Measurements from ENCODE around the gene ICAM3. TPM values are rescaled to one million over a fixed set of nuclear protein-coding genes. Genes with fewer than 3 reads are reported as not detected.

Gene ICAM3
- total and polyA plus RNA-seq, 2 experiments from 2014 or later, result 5.2 to 16.8 TPM

GRCh38 chr19:10321874-10322835 lies 17.3 kb downstream of the ICAM3 start:
- no peak overlapping the region for H3K4me2 ChIP-seq
- no peak for TF ChIP-seq CTCF (IDR thresholded peaks at IDR 0.05; ENCODE audit: poor library complexity)
- no peak for TF ChIP-seq EZH2phosphoT487 (IDR thresholded peaks at IDR 0.05; ENCODE audit: low read depth, severe bottlenecking, unreplicated experiment)
- no peak for TF ChIP-seq EZH2 (IDR thresholded peaks at IDR 0.05; ENCODE audit: borderline replicate concordance)
- no peaks in the 10 kb centered on the region for H3K9me2 ChIP-seq (replicated peaks; ENCODE audit: insufficient read depth)
- H3K27me3 ChIP-seq, result no peaks in the 10 kb centered on the region
- no peaks in the 10 kb centered on the region for H3K36me3 ChIP-seq (replicated peaks; ENCODE audit: insufficient read depth, low read depth)
- no peak overlapping the region for H3K27ac ChIP-seq
- H3K79me2 ChIP-seq, result no peaks in the 10 kb centered on the region
- H4K20me1 ChIP-seq (ENCODE audit: insufficient read depth, poor library complexity, severe bottlenecking), result no peaks in the 10 kb centered on the region
- no peak overlapping the region for H2AFZ ChIP-seq
- no peak overlapping the region for H3K4me3 ChIP-seq
- 94% methylated on average over 16 of the region's 19 CpGs for WGBS (ENCODE audit: low lambda C conversion rate, missing lambda C conversion rate)
- no peak for DNase-seq (ENCODE audit: low spot score)
- H3K4me1 ChIP-seq (ENCODE audit: insufficient read depth), result no peaks in the 10 kb centered on the region
- H3K9me3 ChIP-seq (ENCODE audit: low read depth), result no peaks in the 10 kb centered on the region

- no peak overlapping the region for H3K4me2 ChIP-seq
- no peaks in the 10 kb centered on the region for H3K79me2 ChIP-seq
- H2AFZ ChIP-seq, result no peak overlapping the region
- H3K4me3 ChIP-seq, result no peak overlapping the region
- H3K27ac ChIP-seq, result no peak overlapping the region
- H4K20me1 ChIP-seq (ENCODE audit: insufficient read depth, poor library complexity, severe bottlenecking), result no peaks in the 10 kb centered on the region
- no peaks in the 10 kb centered on the region for H3K9me2 ChIP-seq (replicated peaks; ENCODE audit: insufficient read depth)
- no peaks in the 10 kb centered on the region for H3K36me3 ChIP-seq (replicated peaks; ENCODE audit: insufficient read depth, low read depth)
- over 99% methylated on average over 11 of the region's 11 CpGs for WGBS (ENCODE audit: low lambda C conversion rate, missing lambda C conversion rate)
- TF ChIP-seq CTCF (IDR thresholded peaks at IDR 0.05; ENCODE audit: poor library complexity) (no peak), EZH2 (IDR thresholded peaks at IDR 0.05; ENCODE audit: borderline replicate concordance) (no peak), EZH2phosphoT487 (IDR thresholded peaks at IDR 0.05; ENCODE audit: low read depth, severe bottlenecking, unreplicated experiment) (no peak)
- H3K4me1 ChIP-seq (ENCODE audit: insufficient read depth), result no peaks in the 10 kb centered on the region
- no peaks in the 10 kb centered on the region for H3K9me3 ChIP-seq (ENCODE audit: low read depth)
- no peak for DNase-seq (ENCODE audit: low spot score)
- H3K27me3 ChIP-seq, result no peaks in the 10 kb centered on the region
Measured at GRCh38 chr19:10321417-10321797, 18.0 kb downstream of the ICAM3 start.

DNA sequence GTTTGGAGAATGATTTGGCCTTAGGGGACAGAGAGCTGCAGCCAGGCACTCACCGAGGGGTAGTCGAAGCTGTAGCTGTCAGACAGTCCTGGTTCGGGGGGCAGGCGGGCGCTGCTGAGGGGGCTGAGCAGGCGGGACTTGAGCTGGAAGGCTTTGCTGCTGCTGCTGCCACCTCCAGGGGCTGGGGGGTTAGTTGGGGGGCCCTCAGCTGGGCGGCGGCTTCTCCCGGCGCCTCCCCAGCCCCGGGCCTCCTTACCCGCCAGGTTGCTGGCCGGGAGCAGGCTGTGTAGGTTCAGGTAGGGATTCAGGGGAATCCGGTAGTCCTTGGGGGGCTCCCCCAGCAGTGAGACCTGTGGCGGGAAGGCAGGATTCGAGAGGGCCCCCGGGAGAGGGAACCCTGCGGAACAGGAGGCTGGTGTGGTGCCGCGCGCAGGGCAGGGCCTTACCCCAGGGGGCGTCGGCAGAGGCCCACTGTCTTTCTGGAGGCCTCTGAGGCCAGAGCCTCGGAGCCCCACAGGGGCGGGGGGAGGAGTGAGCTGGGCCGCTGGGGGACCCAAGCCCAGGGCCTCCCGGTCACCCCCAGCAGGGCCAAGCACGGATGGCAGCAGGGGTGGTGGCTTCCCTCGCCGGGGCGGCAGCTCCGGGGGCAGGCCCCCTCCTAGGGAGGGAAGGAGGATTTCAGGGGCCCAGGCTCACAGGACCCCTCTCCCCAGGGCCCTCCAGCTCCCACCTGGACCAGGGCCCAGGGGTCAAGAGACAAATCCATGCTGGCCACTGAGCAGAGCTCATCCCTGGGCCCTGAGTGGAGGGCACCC lies 18.6 kb downstream of the ICAM3 start:
- no peaks in the 10 kb centered on the region for H3K36me3 ChIP-seq (replicated peaks; ENCODE audit: insufficient read depth, low read depth)
- no peak overlapping the region for H3K4me3 ChIP-seq
- no peaks in the 10 kb centered on the region for H3K9me2 ChIP-seq (replicated peaks; ENCODE audit: insufficient read depth)
- no peak overlapping the region for H2AFZ ChIP-seq
- H3K79me2 ChIP-seq, result no peaks in the 10 kb centered on the region
- H3K4me2 ChIP-seq, result no peak overlapping the region
- WGBS (ENCODE audit: low lambda C conversion rate, missing lambda C conversion rate), result 93% methylated on average over 15 of the region's 32 CpGs
- H3K9me3 ChIP-seq (ENCODE audit: low read depth), result no peaks in the 10 kb centered on the region
- H3K27me3 ChIP-seq, result no peaks in the 10 kb centered on the region
- no peaks in the 10 kb centered on the region for H4K20me1 ChIP-seq (ENCODE audit: insufficient read depth, poor library complexity, severe bottlenecking)
- H3K4me1 ChIP-seq (ENCODE audit: insufficient read depth), result peaks cover 5% of the 10 kb centered on the region
- H3K27ac ChIP-seq, result no peak overlapping the region
- TF ChIP-seq EZH2 (IDR thresholded peaks at IDR 0.05; ENCODE audit: borderline replicate concordance) (no peak), CTCF (IDR thresholded peaks at IDR 0.05; ENCODE audit: poor library complexity) (no peak), EZH2phosphoT487 (IDR thresholded peaks at IDR 0.05; ENCODE audit: low read depth, severe bottlenecking, unreplicated experiment) (no peak)
- DNase-seq (ENCODE audit: low spot score), result no peak

All from hepatocyte (in vitro differentiated cells).